ENCODE data around the gene RUFY4.

RUFY4 gene

DNA sequence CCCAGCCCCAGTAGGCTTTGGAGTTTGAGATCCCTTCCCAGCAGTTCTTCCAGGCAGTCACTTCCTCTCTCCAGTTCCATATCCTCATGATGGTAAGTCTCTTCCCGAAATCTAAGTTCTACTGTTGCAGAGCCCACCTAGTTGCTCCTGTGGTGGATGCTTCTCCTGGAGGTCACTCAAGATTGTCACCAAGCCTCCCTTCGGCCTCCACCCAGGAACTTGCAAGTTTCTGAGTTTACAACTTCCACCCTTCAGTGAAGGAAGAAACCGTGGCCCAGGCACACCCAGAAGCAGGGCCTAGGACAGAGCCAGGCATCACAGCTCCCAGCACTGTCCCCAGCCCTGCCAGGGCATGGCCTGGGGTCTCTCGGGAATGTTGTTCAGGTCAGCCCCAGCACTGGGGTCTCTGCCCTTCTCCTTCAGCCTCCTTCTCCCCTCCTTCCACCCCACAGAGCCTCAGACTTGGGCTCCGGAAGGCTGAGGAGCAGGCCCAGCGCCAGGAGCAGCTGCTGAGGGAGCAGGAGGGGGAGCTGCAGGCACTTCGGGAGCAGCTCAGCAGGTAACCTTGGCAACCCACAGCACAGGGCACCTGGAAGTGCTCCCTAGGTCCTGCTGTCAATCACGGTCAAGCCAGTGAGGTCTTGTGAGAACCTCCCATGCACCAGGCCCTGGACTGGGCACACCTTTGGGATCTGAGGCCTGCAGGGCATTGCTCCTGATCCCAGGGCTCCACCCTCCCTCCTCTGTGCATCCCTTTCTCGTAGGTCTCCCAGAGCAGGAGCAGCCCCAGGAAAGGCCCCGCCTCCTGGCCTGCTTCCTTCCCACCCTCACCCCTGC is 7.1 kb downstream of the RUFY4 start:
- TF ChIP-seq, protein P1, sequence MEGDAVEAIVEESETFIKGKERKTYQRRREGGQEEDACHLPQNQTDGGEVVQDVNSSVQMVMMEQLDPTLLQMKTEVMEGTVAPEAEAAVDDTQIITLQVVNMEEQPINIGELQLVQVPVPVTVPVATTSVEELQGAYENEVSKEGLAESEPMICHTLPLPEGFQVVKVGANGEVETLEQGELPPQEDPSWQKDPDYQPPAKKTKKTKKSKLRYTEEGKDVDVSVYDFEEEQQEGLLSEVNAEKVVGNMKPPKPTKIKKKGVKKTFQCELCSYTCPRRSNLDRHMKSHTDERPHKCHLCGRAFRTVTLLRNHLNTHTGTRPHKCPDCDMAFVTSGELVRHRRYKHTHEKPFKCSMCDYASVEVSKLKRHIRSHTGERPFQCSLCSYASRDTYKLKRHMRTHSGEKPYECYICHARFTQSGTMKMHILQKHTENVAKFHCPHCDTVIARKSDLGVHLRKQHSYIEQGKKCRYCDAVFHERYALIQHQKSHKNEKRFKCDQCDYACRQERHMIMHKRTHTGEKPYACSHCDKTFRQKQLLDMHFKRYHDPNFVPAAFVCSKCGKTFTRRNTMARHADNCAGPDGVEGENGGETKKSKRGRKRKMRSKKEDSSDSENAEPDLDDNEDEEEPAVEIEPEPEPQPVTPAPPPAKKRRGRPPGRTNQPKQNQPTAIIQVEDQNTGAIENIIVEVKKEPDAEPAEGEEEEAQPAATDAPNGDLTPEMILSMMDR (IDR thresholded peaks at IDR 0.05; ENCODE audit: low read length, missing control alignments), result no peak
- no peak for DNase-seq (ENCODE audit: low read depth)
- no peak overlapping the region for H3K4me3 ChIP-seq (replicated peaks; ENCODE audit: low read depth, low read length)

- DNase-seq (ENCODE audit: low read depth), result no peak
- TF ChIP-seq, protein P1 (IDR thresholded peaks at IDR 0.05; ENCODE audit: low read length, missing control alignments), result no peak
These were observed 8.6 kb downstream of the RUFY4 start for GRCh38 chr2:218077464-218078216.

DNA sequence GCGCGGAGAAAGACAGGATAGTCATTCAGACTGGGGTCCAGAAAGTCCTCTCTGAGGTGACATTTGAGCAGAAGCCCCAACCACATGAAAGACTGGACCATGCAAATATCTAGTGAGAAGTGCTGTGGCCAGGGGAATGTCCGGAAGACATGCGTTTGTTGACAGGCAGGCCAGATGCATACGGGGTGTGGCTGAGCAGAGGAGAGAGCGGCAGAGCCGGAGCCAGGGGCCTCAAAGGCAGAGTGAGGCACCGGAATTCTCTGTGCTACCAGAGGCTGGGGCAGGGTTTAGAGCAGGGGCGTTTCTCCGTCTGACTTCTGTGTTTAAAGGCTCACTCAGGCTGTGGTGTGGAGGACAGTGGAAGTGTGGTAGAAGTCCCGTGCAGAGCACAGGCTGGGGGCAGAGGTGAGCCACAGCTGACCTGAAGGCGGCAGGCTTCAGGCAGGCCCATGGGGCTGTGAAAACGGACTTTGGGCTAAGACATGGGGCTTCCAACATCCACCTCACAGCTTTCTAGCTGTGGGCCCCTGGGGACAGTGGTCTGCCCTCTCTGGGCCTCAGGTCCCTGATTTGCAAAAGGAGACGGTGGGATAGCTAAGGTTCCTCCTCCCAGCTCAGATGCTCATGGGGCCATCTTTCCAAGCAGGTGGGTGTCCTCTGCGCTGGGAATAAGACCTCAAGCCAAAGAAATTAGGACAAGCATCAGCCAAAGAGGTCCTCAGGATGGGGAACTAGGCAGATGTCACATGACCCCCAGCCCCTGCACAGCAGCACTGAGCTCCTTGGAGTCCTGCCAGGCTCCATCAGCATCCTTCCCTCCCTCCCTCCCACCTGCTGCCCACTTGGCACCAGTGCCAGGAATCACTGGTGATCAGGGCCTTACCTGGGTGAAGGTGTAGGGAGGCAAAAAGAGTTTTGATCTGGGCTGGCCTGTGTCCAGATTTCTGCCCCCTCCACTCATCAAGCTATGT is 11.2 kb downstream of the RUFY4 start:
- no peak for DNase-seq (ENCODE audit: low read depth)

More at GRCh38 chr2:218077464-218078216, 8.6 kb downstream of the RUFY4 start:
- H3K4me3 ChIP-seq (replicated peaks; ENCODE audit: low read depth, low read length), result no peak overlapping the region

GRCh38 chr2:218081063-218081462 is 12.0 kb downstream of the RUFY4 start:
- TF ChIP-seq, protein P1 (IDR thresholded peaks at IDR 0.05; ENCODE audit: low read length, missing control alignments), result no peak
- H3K4me3 ChIP-seq (replicated peaks; ENCODE audit: low read depth, low read length), result no peak overlapping the region
- DNase-seq (ENCODE audit: low read depth), result no peak

More for the DNA sequence above, 11.2 kb downstream of the RUFY4 start:
- H3K4me3 ChIP-seq (replicated peaks; ENCODE audit: low read depth, low read length), result no peak overlapping the region
- TF ChIP-seq, protein P1 (IDR thresholded peaks at IDR 0.05; ENCODE audit: low read length, missing control alignments), result no peak

DNA sequence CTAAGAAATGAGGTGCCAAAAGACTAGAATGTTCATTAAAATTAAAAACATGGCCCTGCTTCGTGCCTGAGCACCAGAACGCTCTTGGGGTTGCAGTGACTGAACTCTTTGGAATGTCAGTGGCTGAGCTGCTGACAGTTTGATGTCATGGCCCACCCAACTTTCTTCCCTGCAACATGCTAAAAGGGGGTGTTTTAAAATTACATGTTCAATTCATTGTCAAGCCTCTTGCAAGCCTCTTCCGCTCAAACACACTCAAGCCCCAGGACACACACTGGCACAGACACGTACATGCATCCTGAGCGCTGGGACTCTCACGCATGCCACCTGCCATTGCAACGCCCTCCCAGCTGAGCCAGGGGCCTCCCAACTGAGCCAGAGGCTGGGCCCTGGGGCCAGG is 12.6 kb downstream of the RUFY4 start:
- DNase-seq (ENCODE audit: low read depth), result peak; percentile 35
- TF ChIP-seq, protein P1 (IDR thresholded peaks at IDR 0.05; ENCODE audit: low read length, missing control alignments), result no peak
- H3K4me3 ChIP-seq (replicated peaks; ENCODE audit: low read depth, low read length), result no peak overlapping the region

DNA sequence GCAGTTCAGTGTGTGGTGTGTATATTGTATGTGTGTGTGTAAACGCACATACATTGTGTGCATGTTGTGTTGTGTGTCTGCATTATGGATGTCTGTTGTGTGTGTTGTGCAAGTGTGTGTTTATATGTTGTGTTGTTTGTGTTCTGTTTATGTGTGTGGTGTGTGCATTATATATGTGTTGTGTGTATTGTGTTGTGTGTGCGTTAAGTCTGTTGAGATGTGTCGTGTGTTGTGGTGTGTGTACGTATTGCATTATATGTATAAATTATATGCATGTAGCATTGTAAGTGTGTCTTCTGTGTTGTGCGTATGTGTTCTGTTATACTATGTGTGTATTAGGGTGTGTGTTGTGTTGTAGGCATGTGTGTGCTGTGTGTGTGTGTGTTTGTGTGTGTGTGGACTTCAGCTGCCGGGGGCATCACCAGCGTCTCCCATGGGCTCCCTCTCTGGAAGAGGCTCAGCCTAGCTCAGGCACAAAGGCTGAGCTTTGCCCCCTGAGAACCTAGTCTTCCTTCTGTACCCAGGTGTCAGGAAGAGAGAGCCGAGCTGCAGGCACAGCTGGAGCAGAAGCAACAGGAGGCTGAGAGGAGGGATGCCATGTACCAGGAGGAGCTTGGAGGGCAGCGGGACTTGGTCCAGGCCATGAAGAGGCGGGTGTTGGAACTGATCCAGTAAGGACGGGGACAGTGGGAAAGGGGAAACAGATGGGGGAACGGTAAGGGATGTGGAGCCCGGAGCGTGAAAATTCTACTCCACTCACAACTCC is 13.7 kb downstream of the RUFY4 start:
- H3K4me3 ChIP-seq (replicated peaks; ENCODE audit: low read depth, low read length), result no peak overlapping the region
- TF ChIP-seq, protein P1 (IDR thresholded peaks at IDR 0.05; ENCODE audit: low read length, missing control alignments), result no peak
- DNase-seq (ENCODE audit: low read depth), result no peak

All from fibroblast of pulmonary artery (primary cell).